ENCODE results near the gene KDM4C. TPM values are rescaled to one million over a fixed set of nuclear protein-coding genes. Genes with fewer than 3 reads are reported as not detected.

The KDM4C gene
- polyA plus RNA-seq, 4 donors, result 12.6 to 27.3 (median 18.9) TPM

GRCh38 chr9:6973089-6973488 is 215.3 kb downstream of the KDM4C start:
- H3K27me3 ChIP-seq (ENCODE audit: control insufficient read depth in 3 of 3, insufficient read depth in 3 of 3, low read length in 3 of 3), result no peaks in the 10 kb centered on the region
- H3K9me3 ChIP-seq (ENCODE audit: control insufficient read depth in 2 of 2, insufficient read depth in 1 of 2, low read depth in 1 of 2, low read length in 1 of 2), result no peaks in the 10 kb centered on the region
- no peak overlapping the region for H3K4me3 ChIP-seq (ENCODE audit: low read depth in 1 of 3, low read length in 3 of 3)
- FAIRE-seq, result no peak
- no peaks in the 10 kb centered on the region for H3K4me1 ChIP-seq (ENCODE audit: control insufficient read depth in 3 of 3, insufficient read depth in 2 of 3, low read depth in 1 of 3, low read length in 2 of 3)
- WGBS, 3 donors, result 74 to 88% (median 84%) methylated on average over 2 of the region's 2 CpGs
- no peak for DNase-seq
- H3K27ac ChIP-seq (ENCODE audit: low read depth in 1 of 3, low read length in 2 of 3), result no peak overlapping the region
- no peaks in the 10 kb centered on the region for H3K36me3 ChIP-seq (ENCODE audit: control insufficient read depth in 3 of 3, insufficient read depth in 2 of 3, low read depth in 1 of 3, low read length in 3 of 3)

GRCh38 chr9:6973762-6974161 is 216.0 kb downstream of the KDM4C start:
- Histone ChIP-seq H3K36me3 (ENCODE audit: control insufficient read depth in 3 of 3, insufficient read depth in 2 of 3, low read depth in 1 of 3, low read length in 3 of 3) (no peaks in the 10 kb centered on the region), H3K4me3 (ENCODE audit: low read depth in 1 of 3, low read length in 3 of 3) (no peak overlapping the region), H3K4me1 (ENCODE audit: control insufficient read depth in 3 of 3, insufficient read depth in 2 of 3, low read depth in 1 of 3, low read length in 2 of 3) (no peaks in the 10 kb centered on the region), H3K27me3 (ENCODE audit: control insufficient read depth in 3 of 3, insufficient read depth in 3 of 3, low read length in 3 of 3) (no peaks in the 10 kb centered on the region), H3K27ac (ENCODE audit: low read depth in 1 of 3, low read length in 2 of 3) (no peak overlapping the region), H3K9me3 (ENCODE audit: control insufficient read depth in 2 of 2, insufficient read depth in 1 of 2, low read depth in 1 of 2, low read length in 1 of 2) (no peaks in the 10 kb centered on the region)
- DNase-seq, result no peak
- FAIRE-seq, result no peak
- WGBS, 3 donors, result 80 to 83% (median 80%) methylated on average over 2 of the region's 2 CpGs

GRCh38 chr9:6975198-6975597 is 217.4 kb downstream of the KDM4C start:
- no peaks in the 10 kb centered on the region for H3K27me3 ChIP-seq (ENCODE audit: control insufficient read depth in 3 of 3, insufficient read depth in 3 of 3, low read length in 3 of 3)
- FAIRE-seq (no peak), DNase-seq (no peak)
- WGBS, 3 donors, result 77 to 90% (median 86%) methylated on average over 2 of the region's 2 CpGs
- no peak overlapping the region for H3K4me3 ChIP-seq (ENCODE audit: low read depth in 1 of 3, low read length in 3 of 3)
- no peak overlapping the region for H3K27ac ChIP-seq (ENCODE audit: low read depth in 1 of 3, low read length in 2 of 3)
- H3K4me1 ChIP-seq (ENCODE audit: control insufficient read depth in 3 of 3, insufficient read depth in 2 of 3, low read depth in 1 of 3, low read length in 2 of 3), result no peaks in the 10 kb centered on the region
- H3K36me3 ChIP-seq (ENCODE audit: control insufficient read depth in 3 of 3, insufficient read depth in 2 of 3, low read depth in 1 of 3, low read length in 3 of 3), result no peaks in the 10 kb centered on the region
- no peaks in the 10 kb centered on the region for H3K9me3 ChIP-seq (ENCODE audit: control insufficient read depth in 2 of 2, insufficient read depth in 1 of 2, low read depth in 1 of 2, low read length in 1 of 2)

- FAIRE-seq, result no peak
- H3K4me1 ChIP-seq (ENCODE audit: control insufficient read depth in 3 of 3, insufficient read depth in 2 of 3, low read depth in 1 of 3, low read length in 2 of 3), result no peaks in the 10 kb centered on the region
- H3K9me3 ChIP-seq (ENCODE audit: control insufficient read depth in 2 of 2, insufficient read depth in 1 of 2, low read depth in 1 of 2, low read length in 1 of 2), result no peaks in the 10 kb centered on the region
- H3K27me3 ChIP-seq (ENCODE audit: control insufficient read depth in 3 of 3, insufficient read depth in 3 of 3, low read length in 3 of 3), result no peaks in the 10 kb centered on the region
- H3K27ac ChIP-seq (ENCODE audit: low read depth in 1 of 3, low read length in 2 of 3), result no peak overlapping the region
- peaks cover 0 to 3% (median 0%) of the 10 kb centered on the region in 3 donors for H3K36me3 ChIP-seq (ENCODE audit: control insufficient read depth in 3 of 3, insufficient read depth in 2 of 3, low read depth in 1 of 3, low read length in 3 of 3)
- H3K4me3 ChIP-seq (ENCODE audit: low read depth in 1 of 3, low read length in 3 of 3), result no peak overlapping the region
- no peak for DNase-seq
- WGBS, 3 donors, result 84 to 100% (median 89%) methylated on average over 1 of the region's 1 CpG
These were observed 220.0 kb downstream of the KDM4C start for GRCh38 chr9:6977761-6978160.

- WGBS, 3 donors, result 88 to 92% (median 90%) methylated on average over 2 of the region's 2 CpGs
- Histone ChIP-seq H3K27ac (ENCODE audit: low read depth in 1 of 3, low read length in 2 of 3) (no peak overlapping the region), H3K4me1 (ENCODE audit: control insufficient read depth in 3 of 3, insufficient read depth in 2 of 3, low read depth in 1 of 3, low read length in 2 of 3) (no peaks in the 10 kb centered on the region), H3K4me3 (ENCODE audit: low read depth in 1 of 3, low read length in 3 of 3) (no peak overlapping the region), H3K9me3 (ENCODE audit: control insufficient read depth in 2 of 2, insufficient read depth in 1 of 2, low read depth in 1 of 2, low read length in 1 of 2) (no peaks in the 10 kb centered on the region), H3K27me3 (ENCODE audit: control insufficient read depth in 3 of 3, insufficient read depth in 3 of 3, low read length in 3 of 3) (no peaks in the 10 kb centered on the region), H3K36me3 (ENCODE audit: control insufficient read depth in 3 of 3, insufficient read depth in 2 of 3, low read depth in 1 of 3, low read length in 3 of 3) (peaks cover 0 to 5% (median 2%) of the 10 kb centered on the region in 3 donors)
- FAIRE-seq, result no peak
- DNase-seq, result no peak
These were observed 220.8 kb downstream of the KDM4C start for GRCh38 chr9:6978591-6978990.

- WGBS, 3 donors, result 87 to 97% (median 92%) methylated on average over 3 of the region's 3 CpGs
- Histone ChIP-seq H3K9me3 (ENCODE audit: control insufficient read depth in 2 of 2, insufficient read depth in 1 of 2, low read depth in 1 of 2, low read length in 1 of 2) (no peaks in the 10 kb centered on the region), H3K27ac (ENCODE audit: low read depth in 1 of 3, low read length in 2 of 3) (no peak overlapping the region), H3K27me3 (ENCODE audit: control insufficient read depth in 3 of 3, insufficient read depth in 3 of 3, low read length in 3 of 3) (no peaks in the 10 kb centered on the region), H3K4me1 (ENCODE audit: control insufficient read depth in 3 of 3, insufficient read depth in 2 of 3, low read depth in 1 of 3, low read length in 2 of 3) (no peaks in the 10 kb centered on the region), H3K4me3 (ENCODE audit: low read depth in 1 of 3, low read length in 3 of 3) (no peak overlapping the region), H3K36me3 (ENCODE audit: control insufficient read depth in 3 of 3, insufficient read depth in 2 of 3, low read depth in 1 of 3, low read length in 3 of 3) (peaks cover 18 to 23% (median 21%) of the 10 kb centered on the region in 3 donors)
- FAIRE-seq (no peak), DNase-seq (no peak)
These were observed 227.3 kb downstream of the KDM4C start for GRCh38 chr9:6984941-6985578.

GRCh38 chr9:6986141-6986815 is 228.5 kb downstream of the KDM4C start:
- H3K36me3 ChIP-seq (ENCODE audit: control insufficient read depth in 3 of 3, insufficient read depth in 2 of 3, low read depth in 1 of 3, low read length in 3 of 3), result peaks cover 18 to 27% (median 22%) of the 10 kb centered on the region in 3 donors
- no peaks in the 10 kb centered on the region for H3K27me3 ChIP-seq (ENCODE audit: control insufficient read depth in 3 of 3, insufficient read depth in 3 of 3, low read length in 3 of 3)
- DNase-seq (no peak), FAIRE-seq (no peak)
- WGBS, 3 donors, result 84 to 86% (median 85%) methylated on average over 5 of the region's 5 CpGs
- H3K27ac ChIP-seq (ENCODE audit: low read depth in 1 of 3, low read length in 2 of 3), result no peak overlapping the region
- H3K4me1 ChIP-seq (ENCODE audit: control insufficient read depth in 3 of 3, insufficient read depth in 2 of 3, low read depth in 1 of 3, low read length in 2 of 3), result no peaks in the 10 kb centered on the region
- H3K9me3 ChIP-seq (ENCODE audit: control insufficient read depth in 2 of 2, insufficient read depth in 1 of 2, low read depth in 1 of 2, low read length in 1 of 2), result no peaks in the 10 kb centered on the region
- H3K4me3 ChIP-seq (ENCODE audit: low read depth in 1 of 3, low read length in 3 of 3), result no peak overlapping the region

GRCh38 chr9:6987381-6987780 is 229.6 kb downstream of the KDM4C start:
- no peaks in the 10 kb centered on the region for H3K27me3 ChIP-seq (ENCODE audit: control insufficient read depth in 3 of 3, insufficient read depth in 3 of 3, low read length in 3 of 3)
- H3K4me1 ChIP-seq (ENCODE audit: control insufficient read depth in 3 of 3, insufficient read depth in 2 of 3, low read depth in 1 of 3, low read length in 2 of 3), result no peaks in the 10 kb centered on the region
- WGBS, 3 donors, result 69 to 96% (median 90%) methylated on average over 3 of the region's 3 CpGs
- H3K9me3 ChIP-seq (ENCODE audit: control insufficient read depth in 2 of 2, insufficient read depth in 1 of 2, low read depth in 1 of 2, low read length in 1 of 2), result no peaks in the 10 kb centered on the region
- no peak overlapping the region for H3K4me3 ChIP-seq (ENCODE audit: low read depth in 1 of 3, low read length in 3 of 3)
- DNase-seq (no peak), FAIRE-seq (no peak)
- peaks cover 20 to 30% (median 24%) of the 10 kb centered on the region in 3 donors for H3K36me3 ChIP-seq (ENCODE audit: control insufficient read depth in 3 of 3, insufficient read depth in 2 of 3, low read depth in 1 of 3, low read length in 3 of 3)
- H3K27ac ChIP-seq (ENCODE audit: low read depth in 1 of 3, low read length in 2 of 3), result no peak overlapping the region
